SH-SY5Y (cell line): ENCODE measurements around the gene TATDN3.

Experiments
- GATA2 ChIP-seq: IDR thresholded peaks from 2 replicates; pipeline ENCODE4 v1.6.1; 2011; ENCODE audit warnings: mild to moderate bottlenecking, low read depth, low read length
- GATA3 ChIP-seq: IDR thresholded peaks from 2 replicates; pipeline ENCODE4 v1.6.1; 2011; ENCODE audit warnings: low read depth, mild to moderate bottlenecking, low read length, moderate library complexity

Gene TATDN3

GRCh38 chr1:212771341-212771740, 20.4 kb upstream of the TATDN3 start:
- no peak for TF ChIP-seq GATA2
- TF ChIP-seq GATA3 = no peak

- TF ChIP-seq GATA2 (no peak), GATA3 (no peak)
Observed at GRCh38 chr1:212773011-212773410, 18.7 kb upstream of the TATDN3 start.

GRCh38 chr1:212774584-212774983, 17.1 kb upstream of the TATDN3 start:
- TF ChIP-seq GATA3 = no peak
- TF ChIP-seq GATA2 = no peak

- TF ChIP-seq GATA3 = no peak
- no peak for TF ChIP-seq GATA2
Observed at GRCh38 chr1:212775241-212775640, 16.5 kb upstream of the TATDN3 start.

- TF ChIP-seq GATA3 (no peak), GATA2 (no peak)
Observed at GRCh38 chr1:212777151-212777550, 14.5 kb upstream of the TATDN3 start.

GRCh38 chr1:212780759-212781158, 10.9 kb upstream of the TATDN3 start:
- TF ChIP-seq GATA2 = no peak
- no peak for TF ChIP-seq GATA3

GRCh38 chr1:212781225-212781624, 10.5 kb upstream of the TATDN3 start:
- TF ChIP-seq GATA3 (no peak), GATA2 (no peak)

- TF ChIP-seq GATA2 = no peak
- TF ChIP-seq GATA3 = no peak
Observed at GRCh38 chr1:212782422-212783154, 9.1 kb upstream of the TATDN3 start.

GRCh38 chr1:212783976-212784375, 7.7 kb upstream of the TATDN3 start:
- TF ChIP-seq GATA3 (no peak), GATA2 (no peak)

- no peak for TF ChIP-seq GATA3
- TF ChIP-seq GATA2 = no peak
Observed at GRCh38 chr1:212785871-212786270, 5.8 kb upstream of the TATDN3 start.

GRCh38 chr1:212791261-212791675, 426 bp upstream of the TATDN3 start:
- TF ChIP-seq GATA2 (no peak), GATA3 (no peak)

GRCh38 chr1:212792396-212792908, 758 bp downstream of the TATDN3 start:
- no peak for TF ChIP-seq GATA3
- no peak for TF ChIP-seq GATA2

- TF ChIP-seq GATA2 (no peak), GATA3 (no peak)
Observed at GRCh38 chr1:212794561-212795014, 2.9 kb downstream of the TATDN3 start.

- TF ChIP-seq GATA2 (no peak), GATA3 (no peak)
Observed at GRCh38 chr1:212797681-212798080, 6.0 kb downstream of the TATDN3 start.

GRCh38 chr1:212805767-212806166, 14.1 kb downstream of the TATDN3 start:
- TF ChIP-seq GATA3 = no peak
- no peak for TF ChIP-seq GATA2
